Measurements from ENCODE around the gene IL23A.
"Not testable (repeated sequence)": the region's sequence is repeated elsewhere in the genome, so short reads cannot be mapped to it uniquely, and the experiment has no call there.

The IL23A gene

DNA sequence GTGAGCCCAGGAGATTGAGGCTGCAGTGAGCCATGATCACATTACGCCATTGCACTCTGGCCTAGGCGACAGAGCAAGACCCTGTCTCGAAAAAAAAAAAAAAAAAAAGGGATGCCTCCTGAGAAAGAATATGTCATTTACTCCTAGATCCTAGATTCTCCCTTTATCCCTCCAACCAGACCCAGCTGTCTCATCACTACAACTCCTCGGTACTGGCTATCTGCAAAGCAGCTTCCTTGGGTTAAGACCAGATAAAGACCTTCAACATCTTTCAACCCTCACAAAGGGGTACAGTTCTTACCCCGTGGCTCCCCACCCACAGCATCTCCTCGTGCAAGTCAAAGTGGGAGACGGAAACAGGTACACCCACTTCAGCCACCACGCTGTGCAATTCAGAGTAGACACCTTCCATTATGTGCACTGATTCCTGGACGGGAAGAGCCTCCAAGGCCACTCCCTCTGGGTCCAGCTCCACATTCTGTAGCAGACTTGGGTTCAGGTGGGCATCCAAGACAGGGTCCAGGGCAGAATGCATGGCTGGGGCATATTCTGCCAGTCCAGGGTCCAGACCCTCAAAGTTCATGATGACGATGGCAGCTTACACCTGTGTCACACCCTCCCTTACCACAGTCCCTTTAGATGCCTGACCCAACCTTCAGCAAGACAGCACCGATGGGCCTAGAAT lies 6.0 kb upstream of the IL23A start:
- H3K9ac ChIP-seq (ENCODE audit: low read length), result peak overlapping the region; percentile 95
- H3K27me3 ChIP-seq (ENCODE audit: control insufficient read depth, insufficient read depth, low read length), result no peaks in the 10 kb centered on the region
- peaks cover 16% of the 10 kb centered on the region for H3K4me1 ChIP-seq (ENCODE audit: control insufficient read depth, insufficient read depth, low read length)
- H3K9me3 ChIP-seq (ENCODE audit: control insufficient read depth, low read length), result no peaks in the 10 kb centered on the region
- no peaks in the 10 kb centered on the region for H3K36me3 ChIP-seq (ENCODE audit: control insufficient read depth, insufficient read depth, low read length)
- H3K4me3 ChIP-seq (ENCODE audit: low read length), result peak overlapping the region; percentile 96

DNA sequence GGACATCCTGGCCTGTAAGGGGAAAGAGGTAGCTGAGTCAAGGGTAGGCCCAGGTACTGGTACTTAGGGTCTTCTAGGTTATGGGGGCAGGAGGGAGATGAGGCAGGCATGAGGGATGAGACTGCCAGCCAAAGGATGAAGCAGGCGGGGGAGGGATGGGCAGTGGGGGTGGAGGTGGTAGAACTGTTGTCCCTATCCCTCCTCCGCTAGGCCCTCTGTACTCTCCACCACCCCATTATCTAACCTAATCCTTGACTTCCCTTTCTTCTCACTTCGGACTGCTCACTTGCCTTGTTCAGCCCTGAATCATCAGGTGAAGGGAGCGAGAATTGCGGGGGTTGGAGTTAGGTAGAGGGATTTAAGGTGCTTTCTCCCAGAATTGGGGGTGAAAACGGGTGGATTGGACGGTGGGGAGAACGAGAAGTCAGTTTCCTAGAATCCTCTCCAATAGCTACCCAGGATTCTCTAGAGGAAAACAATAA lies 5.4 kb upstream of the IL23A start:
- Histone ChIP-seq H3K36me3 (ENCODE audit: control insufficient read depth, insufficient read depth, low read length) (no peaks in the 10 kb centered on the region), H3K4me3 (ENCODE audit: low read length) (peak overlapping the region; percentile 96), H3K9ac (ENCODE audit: low read length) (peak overlapping the region; percentile 95), H3K27me3 (ENCODE audit: control insufficient read depth, insufficient read depth, low read length) (no peaks in the 10 kb centered on the region), H3K4me1 (ENCODE audit: control insufficient read depth, insufficient read depth, low read length) (peaks cover 16% of the 10 kb centered on the region), H3K9me3 (ENCODE audit: control insufficient read depth, low read length) (no peaks in the 10 kb centered on the region)

DNA sequence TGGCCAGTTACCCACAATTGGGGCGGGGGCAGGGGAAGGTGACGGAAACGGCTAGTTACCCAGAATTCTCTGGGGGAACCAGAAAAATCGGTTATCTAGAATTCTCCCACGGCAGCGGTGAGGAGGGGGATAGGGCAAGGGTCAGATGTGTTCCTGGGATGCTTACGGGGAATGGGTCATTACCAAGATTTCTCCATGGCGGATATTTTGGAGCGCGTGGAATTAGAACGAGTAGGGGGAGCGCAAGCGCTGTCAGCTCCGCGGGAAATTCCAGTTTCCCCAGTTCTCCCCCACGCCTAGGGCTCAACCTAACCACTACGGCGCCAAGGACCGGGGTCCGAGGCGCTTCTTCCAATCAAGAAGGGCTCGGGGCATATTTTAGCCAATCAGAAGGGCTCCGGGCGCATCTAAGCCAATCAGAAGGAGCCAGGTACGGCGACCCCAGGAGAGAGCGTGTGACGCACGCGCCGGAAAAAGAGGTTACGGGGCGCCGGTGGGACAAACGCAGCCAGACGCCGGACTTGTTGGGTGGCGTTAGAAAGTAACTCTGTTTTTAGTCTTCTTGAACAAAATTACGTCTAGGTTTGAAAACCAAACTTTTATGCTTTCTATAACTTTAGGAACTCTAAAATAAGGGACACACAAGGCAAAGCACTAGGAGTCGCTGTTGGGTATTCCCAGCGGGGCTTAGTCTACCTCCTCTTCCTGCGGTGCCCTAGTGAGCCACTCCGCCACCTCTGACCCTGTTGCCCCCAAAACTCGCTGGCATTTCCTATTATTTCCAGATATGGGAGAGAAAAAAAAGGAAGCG lies 4.8 kb upstream of the IL23A start, which contains the start of gene PAN2:
PAN2 (minus strand) TSS at position 322 of the 811 bp plus-strand sequence. CDS start 906 bp downstream, outside the sequence.
- no peaks in the 10 kb centered on the region for H3K27me3 ChIP-seq (ENCODE audit: control insufficient read depth, insufficient read depth, low read length)
- H3K9me3 ChIP-seq (ENCODE audit: control insufficient read depth, low read length), result no peaks in the 10 kb centered on the region
- peak within 1 kb of the TSS; percentile 96 for H3K4me3 ChIP-seq (ENCODE audit: low read length)
- no peaks in the 10 kb centered on the region for H3K36me3 ChIP-seq (ENCODE audit: control insufficient read depth, insufficient read depth, low read length)
- peak within 1 kb of the TSS; percentile 95 for H3K9ac ChIP-seq (ENCODE audit: low read length)
- H3K4me1 ChIP-seq (ENCODE audit: control insufficient read depth, insufficient read depth, low read length), result peaks cover 10% of the 10 kb centered on the region

DNA sequence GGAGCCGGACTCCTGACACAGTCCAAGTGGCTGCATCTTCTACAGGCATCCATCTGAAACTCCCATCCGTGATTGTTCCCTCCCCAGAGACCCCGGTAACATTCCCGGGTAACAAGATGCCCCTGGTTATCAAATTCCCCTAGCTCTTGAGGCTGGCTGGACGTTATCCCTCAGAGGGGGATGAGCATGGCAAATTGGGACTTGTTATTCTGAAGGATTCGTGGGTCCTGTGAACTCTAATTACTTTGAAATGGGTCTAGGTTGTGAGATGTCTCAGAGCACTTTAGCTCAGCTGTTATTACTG lies 4.2 kb upstream of the IL23A start:
- Histone ChIP-seq H3K4me3 (ENCODE audit: low read length) (peak overlapping the region; percentile 96), H3K9ac (ENCODE audit: low read length) (peak overlapping the region; percentile 95), H3K4me1 (ENCODE audit: control insufficient read depth, insufficient read depth, low read length) (peaks cover 10% of the 10 kb centered on the region), H3K36me3 (ENCODE audit: control insufficient read depth, insufficient read depth, low read length) (no peaks in the 10 kb centered on the region), H3K9me3 (ENCODE audit: control insufficient read depth, low read length) (no peaks in the 10 kb centered on the region), H3K27me3 (ENCODE audit: control insufficient read depth, insufficient read depth, low read length) (no peaks in the 10 kb centered on the region)

DNA sequence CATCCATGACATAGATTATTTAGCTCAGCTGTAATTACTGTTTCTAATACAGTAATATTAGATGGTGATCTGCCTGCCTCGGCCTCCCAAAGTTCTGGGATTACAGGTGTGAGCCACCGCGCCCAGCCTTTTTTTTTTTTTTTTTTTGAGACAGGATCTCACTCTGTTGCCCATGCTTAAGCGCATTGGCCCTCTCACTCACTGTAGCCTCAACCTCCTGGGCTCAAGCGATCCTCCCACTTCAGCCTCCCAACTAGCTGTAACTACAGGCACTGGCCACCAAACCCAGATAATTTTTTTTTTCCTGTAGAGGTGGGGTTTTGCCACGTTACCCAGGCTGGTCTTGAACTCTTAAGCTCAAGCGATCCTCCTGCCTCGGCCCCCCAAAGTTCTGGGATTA lies 3.2 kb upstream of the IL23A start:
- H3K4me3 ChIP-seq (ENCODE audit: low read length); H3K9me3 ChIP-seq (ENCODE audit: control insufficient read depth, low read length): not testable (repeated sequence)
- H3K4me1 ChIP-seq (ENCODE audit: control insufficient read depth, insufficient read depth, low read length), result peaks cover 10% of the 10 kb centered on the region

DNA sequence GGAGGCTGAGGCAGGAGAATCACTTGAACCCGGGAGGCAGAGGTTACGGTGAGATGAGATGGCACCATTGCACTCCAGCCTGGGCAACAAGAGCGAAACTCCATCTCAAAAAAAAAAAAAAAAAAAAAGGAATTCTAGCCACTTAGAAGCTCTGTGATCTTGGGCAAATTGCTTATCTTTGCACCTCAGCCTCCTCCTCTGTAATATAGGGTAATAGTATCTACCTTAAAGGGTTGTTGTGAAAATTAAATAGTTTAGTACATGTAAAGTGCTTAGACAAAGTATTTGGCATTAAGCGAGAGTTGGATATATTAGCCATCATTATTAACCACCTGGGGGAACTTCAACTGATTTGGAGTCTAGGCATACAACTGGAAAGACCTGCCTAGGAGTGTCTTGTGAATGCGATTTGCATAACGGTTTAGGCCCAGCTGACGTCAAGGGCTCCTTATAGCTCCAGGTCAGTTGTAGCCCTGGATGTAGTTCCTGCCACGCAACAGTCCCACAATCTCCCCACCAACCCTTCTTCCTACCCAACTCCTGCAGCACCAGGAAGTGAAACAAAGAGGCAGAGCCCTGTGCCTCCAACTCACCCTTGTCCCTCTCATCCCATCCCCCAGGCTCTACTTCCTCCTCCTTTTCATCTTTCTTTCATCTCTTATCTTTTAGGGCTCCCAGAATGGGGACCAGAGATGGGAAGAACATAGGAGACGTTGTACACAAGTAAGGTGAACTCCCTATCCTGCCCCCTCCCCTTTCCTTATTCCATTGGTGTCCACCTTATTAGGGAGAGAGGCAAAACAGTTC lies 2.1 kb upstream of the IL23A start:
- H3K9me3 ChIP-seq (ENCODE audit: control insufficient read depth, low read length), result no peaks in the 10 kb centered on the region
- no peaks in the 10 kb centered on the region for H3K27me3 ChIP-seq (ENCODE audit: control insufficient read depth, insufficient read depth, low read length)
- no peak overlapping the region for H3K9ac ChIP-seq (ENCODE audit: low read length)
- H3K4me1 ChIP-seq (ENCODE audit: control insufficient read depth, insufficient read depth, low read length), result peaks cover 10% of the 10 kb centered on the region
- no peak overlapping the region for H3K4me3 ChIP-seq (ENCODE audit: low read length)
- no peaks in the 10 kb centered on the region for H3K36me3 ChIP-seq (ENCODE audit: control insufficient read depth, insufficient read depth, low read length)

More for the DNA sequence above, 3.2 kb upstream of the IL23A start:
- H3K9ac ChIP-seq (ENCODE audit: low read length); H3K27me3 ChIP-seq (ENCODE audit: control insufficient read depth, insufficient read depth, low read length); H3K36me3 ChIP-seq (ENCODE audit: control insufficient read depth, insufficient read depth, low read length): not testable (repeated sequence)

DNA sequence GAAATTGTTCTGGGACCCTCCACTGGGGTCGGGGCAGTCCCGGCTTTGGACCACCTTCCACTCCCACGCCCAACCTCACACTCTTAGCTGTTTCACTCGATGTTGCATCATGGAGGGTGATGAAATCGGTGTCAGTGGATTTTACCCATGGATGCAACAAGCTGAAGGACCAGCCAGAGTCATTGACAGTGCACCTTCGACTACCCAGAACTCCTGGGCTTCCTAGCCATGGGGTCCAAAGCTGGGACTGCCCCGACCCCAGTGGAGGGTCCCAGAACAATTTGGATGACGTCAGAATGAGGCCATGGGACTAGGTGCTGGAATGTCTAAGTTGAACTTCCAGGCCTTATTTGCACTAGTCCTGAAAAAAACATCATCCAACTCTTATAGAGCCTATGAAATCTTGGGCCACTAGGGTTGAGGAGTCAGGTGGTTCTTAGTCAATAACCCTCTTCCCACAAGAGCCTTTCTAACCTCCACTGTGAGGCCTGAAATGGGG lies 882 bp upstream of the IL23A start:
- H3K4me1 ChIP-seq (ENCODE audit: control insufficient read depth, insufficient read depth, low read length), result peaks cover 6% of the 10 kb centered on the region
- H3K36me3 ChIP-seq (ENCODE audit: control insufficient read depth, insufficient read depth, low read length), result no peaks in the 10 kb centered on the region
- no peak overlapping the region for H3K9ac ChIP-seq (ENCODE audit: low read length)
- H3K27me3 ChIP-seq (ENCODE audit: control insufficient read depth, insufficient read depth, low read length), result no peaks in the 10 kb centered on the region
- H3K4me3 ChIP-seq (ENCODE audit: low read length), result no peak overlapping the region
- H3K9me3 ChIP-seq (ENCODE audit: control insufficient read depth, low read length), result no peaks in the 10 kb centered on the region

DNA sequence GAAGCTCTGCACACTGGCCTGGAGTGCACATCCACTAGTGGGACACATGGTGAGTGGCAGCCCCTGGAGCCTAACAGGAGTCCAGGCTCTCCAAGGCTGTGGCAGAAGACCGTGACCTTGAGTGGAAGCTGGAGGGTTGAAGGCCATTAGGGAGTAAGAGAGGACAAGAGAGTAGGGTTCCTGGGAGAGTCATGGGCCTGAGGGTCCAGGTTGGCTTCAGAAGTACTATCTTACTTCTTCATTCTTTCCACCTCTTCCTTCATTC lies 406 bp downstream of the IL23A start:
- Histone ChIP-seq H3K4me3 (ENCODE audit: low read length) (no peak overlapping the region), H3K36me3 (ENCODE audit: control insufficient read depth, insufficient read depth, low read length) (peaks cover 12% of the 10 kb centered on the region), H3K9me3 (ENCODE audit: control insufficient read depth, low read length) (no peaks in the 10 kb centered on the region), H3K4me1 (ENCODE audit: control insufficient read depth, insufficient read depth, low read length) (no peaks in the 10 kb centered on the region), H3K27me3 (ENCODE audit: control insufficient read depth, insufficient read depth, low read length) (no peaks in the 10 kb centered on the region), H3K9ac (ENCODE audit: low read length) (no peak overlapping the region)

DNA sequence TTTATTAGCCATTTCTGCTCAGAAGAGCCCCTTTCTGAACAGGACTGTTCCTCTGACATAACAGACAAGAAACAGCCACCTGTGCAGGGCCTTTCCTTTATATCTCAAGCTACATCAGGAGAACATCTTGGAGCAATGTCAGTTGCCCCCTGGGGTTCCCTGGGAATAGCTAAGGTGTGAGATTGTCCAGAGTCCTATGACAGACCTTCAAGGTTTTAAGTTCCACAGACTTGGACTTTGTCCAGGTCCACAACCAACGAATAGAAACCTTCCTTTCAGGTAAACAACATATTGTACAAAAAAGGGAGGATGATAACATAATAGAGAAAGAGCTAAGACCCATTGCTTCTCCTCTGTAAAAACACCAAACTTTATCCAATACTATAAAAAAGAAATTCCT lies 2.9 kb downstream of the IL23A start:
- H3K36me3 ChIP-seq (ENCODE audit: control insufficient read depth, insufficient read depth, low read length), result peaks cover 17% of the 10 kb centered on the region
- no peaks in the 10 kb centered on the region for H3K9me3 ChIP-seq (ENCODE audit: control insufficient read depth, low read length)

DNA sequence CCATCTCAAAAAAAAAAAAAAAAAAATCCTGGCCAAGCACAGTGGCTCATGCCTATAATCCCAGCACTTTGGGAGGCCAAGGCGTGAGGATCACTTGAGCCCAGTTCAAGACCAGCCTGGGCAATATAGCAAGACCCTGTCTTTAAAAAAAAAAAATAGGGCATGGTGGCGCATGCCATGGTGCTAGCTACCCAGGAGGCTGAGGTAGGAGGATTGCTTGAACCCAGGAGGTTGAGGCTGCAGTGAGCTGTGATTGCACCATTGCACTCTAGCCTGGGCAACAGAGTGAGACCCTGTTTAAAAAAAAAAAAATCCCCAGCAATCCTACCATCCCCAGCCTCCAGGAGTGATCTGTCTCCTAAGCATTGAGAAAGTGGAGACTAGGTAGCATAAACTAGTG lies 3.6 kb downstream of the IL23A start:
- peaks cover 17% of the 10 kb centered on the region for H3K36me3 ChIP-seq (ENCODE audit: control insufficient read depth, insufficient read depth, low read length)
- H3K4me1 ChIP-seq (ENCODE audit: control insufficient read depth, insufficient read depth, low read length); H3K4me3 ChIP-seq (ENCODE audit: low read length); H3K9me3 ChIP-seq (ENCODE audit: control insufficient read depth, low read length); H3K9ac ChIP-seq (ENCODE audit: low read length); H3K27me3 ChIP-seq (ENCODE audit: control insufficient read depth, insufficient read depth, low read length): not testable (repeated sequence)

More for the DNA sequence above, 2.9 kb downstream of the IL23A start:
- Histone ChIP-seq H3K4me3 (ENCODE audit: low read length) (no peak overlapping the region), H3K4me1 (ENCODE audit: control insufficient read depth, insufficient read depth, low read length) (no peaks in the 10 kb centered on the region), H3K27me3 (ENCODE audit: control insufficient read depth, insufficient read depth, low read length) (no peaks in the 10 kb centered on the region), H3K9ac (ENCODE audit: low read length) (no peak overlapping the region)

DNA sequence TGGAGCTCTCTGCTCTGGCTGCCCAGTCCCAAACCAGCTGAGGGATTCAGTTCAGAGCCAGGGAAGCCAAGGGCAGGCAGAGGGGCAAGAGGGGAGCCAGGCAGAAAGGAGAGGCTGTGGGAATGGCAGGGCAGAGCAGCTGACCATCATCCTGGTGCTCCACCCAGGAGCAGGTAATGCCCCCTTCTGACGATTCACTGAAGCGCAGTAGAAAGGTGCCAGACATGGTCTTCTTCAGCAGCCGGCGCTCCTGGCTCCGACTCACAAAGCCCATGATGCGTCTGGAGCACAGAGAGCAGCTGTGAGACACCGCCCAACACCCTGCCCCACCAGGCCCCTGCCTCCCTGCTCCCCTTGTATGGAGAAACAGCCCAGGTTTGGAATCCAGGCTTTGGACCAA lies 8.0 kb downstream of the IL23A start:
- Histone ChIP-seq H3K4me1 (ENCODE audit: control insufficient read depth, insufficient read depth, low read length) (no peaks in the 10 kb centered on the region), H3K4me3 (ENCODE audit: low read length) (no peak overlapping the region), H3K36me3 (ENCODE audit: control insufficient read depth, insufficient read depth, low read length) (peaks cover 37% of the 10 kb centered on the region), H3K27me3 (ENCODE audit: control insufficient read depth, insufficient read depth, low read length) (no peaks in the 10 kb centered on the region), H3K9ac (ENCODE audit: low read length) (no peak overlapping the region), H3K9me3 (ENCODE audit: control insufficient read depth, low read length) (no peaks in the 10 kb centered on the region)

DNA sequence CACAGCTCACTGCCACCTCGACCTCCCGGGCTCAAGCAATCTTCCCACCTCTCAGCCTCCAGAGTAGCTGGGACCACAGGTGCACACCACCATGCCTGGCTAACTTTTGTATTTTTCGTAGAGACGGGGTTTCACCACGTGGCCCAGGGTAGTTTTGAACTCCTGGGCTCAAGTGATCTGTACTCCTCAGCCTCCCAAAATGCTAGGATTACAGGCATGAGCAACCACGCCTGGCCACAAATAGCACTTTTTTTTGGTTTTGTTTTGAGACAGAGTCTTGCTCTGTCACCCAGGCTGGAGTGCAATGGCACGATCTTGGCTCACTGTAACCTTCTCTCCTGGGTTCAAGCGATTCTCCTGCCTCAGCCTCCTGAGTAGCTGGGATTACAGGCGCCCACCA lies 8.6 kb downstream of the IL23A start:
- not testable (repeated sequence) for H3K9me3 ChIP-seq (ENCODE audit: control insufficient read depth, low read length); H3K4me1 ChIP-seq (ENCODE audit: control insufficient read depth, insufficient read depth, low read length); H3K27me3 ChIP-seq (ENCODE audit: control insufficient read depth, insufficient read depth, low read length); H3K9ac ChIP-seq (ENCODE audit: low read length); H3K4me3 ChIP-seq (ENCODE audit: low read length)
- H3K36me3 ChIP-seq (ENCODE audit: control insufficient read depth, insufficient read depth, low read length), result peaks cover 37% of the 10 kb centered on the region

All from mucosa of stomach (tissue), 1 donor.